Esophagus muscularis mucosa (tissue), 4 donors: ENCODE measurements around the gene ARL9. TPM values are rescaled to one million over a fixed set of nuclear protein-coding genes. Genes with fewer than 3 reads are reported as not detected.

ENCODE experiments used
- DNase-seq: peaks from one replicate; pipeline ENCODE4 v3.0.0-alpha.2; 2017; ENCODE audit errors: extremely low spot score
- H3K27ac ChIP-seq, 4 donors: fragments of 200-600 bp; sonication (generic); replicated peaks in 1 of 4; 1 replicate in 3 of 4; 2 replicates in 1 of 4; pipeline ENCODE4 v1.5.1; 2016 to 2019; ENCODE audit warnings: mild to moderate bottlenecking in 1 of 4
- H3K27me3 ChIP-seq, 4 donors: fragments of 200-600 bp; sonication (generic); one replicate each; pipeline versions ENCODE4 v1.5.1 to v1.6.0; 2016 to 2019
- H3K36me3 ChIP-seq, 4 donors: fragments of 200-600 bp; sonication (generic); one replicate each; pipeline ENCODE4 v1.5.1; 2016 to 2019
- H3K4me1 ChIP-seq, 4 donors: fragments of 200-600 bp; sonication (generic); one replicate each; pipeline ENCODE4 v1.5.1; 2016 to 2019
- H3K4me3 ChIP-seq, 4 donors: fragments of 200-600 bp; sonication (generic); 1 replicate in 2 of 4; 2 replicates in 2 of 4; pipeline ENCODE4 v1.5.1; 2016 to 2019; ENCODE audit warnings: mild to moderate bottlenecking in 4 of 4, moderate library complexity in 1 of 4
- H3K9me3 ChIP-seq, 4 donors: fragments of 200-600 bp; sonication (generic); 1 replicate in 3 of 4; 2 replicates in 1 of 4; pipeline ENCODE4 v1.5.1; 2016 to 2019
- EP300 ChIP-seq: sonication (generic); formaldehyde crosslinking; IDR thresholded peaks from one replicate; pipeline ENCODE4 v1.6.1; 2017; ENCODE audit warnings: antibody characterized with exemption
- POLR2A ChIP-seq: fragments of 450-650 bp; IDR thresholded peaks from one replicate; pipeline ENCODE4 v1.6.1; 2017; ENCODE audit warnings: antibody characterized with exemption, moderate library complexity, mild to moderate bottlenecking, low read depth
- POLR2AphosphoS5 ChIP-seq, 2 donors: sonication (generic); formaldehyde crosslinking; IDR thresholded peaks; one replicate each; pipeline ENCODE4 v1.6.1; 2017; ENCODE audit warnings: antibody characterized with exemption in 2 of 2
- WGBS: methylation state at CpG from one replicate; pipeline ENCODE4 v1.1.5; 2018; 5-methylcytosine and 5-hydroxymethylcytosine counted together
- intact Hi-C: fragments of 100-400 bp; cut with DNase I; formaldehyde crosslinking; loops from one replicate; pipeline ENCODE4 v1.15.1; 2023
- total RNA-seq, 4 donors: library from RNA; depleted of rRNA; stranded (reverse); fragments of >200 nt; gene quantifications; one replicate each; pipeline versions ENCODE4 v1.1.0 to v1.2.1, GENCODE V29; 2016
- TF ChIP-seq, protein P1 (sequence below), 3 experiments: fragments of 200-600 bp in 2 of 3; fragments of 450-650 bp in 1 of 3; sonication (generic) in 2 of 3; IDR thresholded peaks; one replicate each; pipeline ENCODE4 v1.5.1; 2017 to 2019; ENCODE audit warnings: antibody characterized with exemption in 3 of 3, mild to moderate bottlenecking in 2 of 3, moderate library complexity in 1 of 3

ARL9 gene
- total RNA-seq, 4 donors from 2014 or later, result 0.50 TPM; not detected in 3

DNA sequence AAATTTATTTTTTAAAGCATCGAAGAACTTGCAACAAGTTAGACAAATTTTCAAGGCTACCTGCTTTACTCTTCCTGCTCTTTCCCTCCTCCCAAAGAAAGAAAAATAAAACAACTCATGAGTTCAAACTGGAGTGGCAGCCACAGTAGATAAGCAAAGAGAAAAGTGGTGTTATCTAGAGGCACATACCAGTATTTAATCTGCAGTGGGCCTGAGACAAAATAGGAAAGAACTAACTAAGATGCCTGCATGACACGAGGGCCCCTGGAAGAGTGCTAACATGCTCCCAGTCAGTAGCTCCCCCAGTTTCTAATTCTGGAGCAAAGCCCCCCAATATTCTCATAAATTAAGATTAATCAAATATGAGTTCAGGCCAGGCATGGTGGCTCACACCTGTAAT is 7.9 kb downstream of the ARL9 start:
- no peak for DNase-seq
- H3K4me3 ChIP-seq, result no peak overlapping the region
- no peaks in the 10 kb centered on the region for H3K36me3 ChIP-seq
- no peaks in the 10 kb centered on the region for H3K4me1 ChIP-seq
- TF ChIP-seq POLR2AphosphoS5 (IDR thresholded peaks at IDR 0.05), result no peak
- no peaks in the 10 kb centered on the region for H3K9me3 ChIP-seq
- 73% methylated on average over 2 of the region's 2 CpGs for WGBS
- H3K27me3 ChIP-seq, result no peaks in the 10 kb centered on the region
- H3K27ac ChIP-seq, result no peak overlapping the region
- intact Hi-C loops, result no loop called here

DNA sequence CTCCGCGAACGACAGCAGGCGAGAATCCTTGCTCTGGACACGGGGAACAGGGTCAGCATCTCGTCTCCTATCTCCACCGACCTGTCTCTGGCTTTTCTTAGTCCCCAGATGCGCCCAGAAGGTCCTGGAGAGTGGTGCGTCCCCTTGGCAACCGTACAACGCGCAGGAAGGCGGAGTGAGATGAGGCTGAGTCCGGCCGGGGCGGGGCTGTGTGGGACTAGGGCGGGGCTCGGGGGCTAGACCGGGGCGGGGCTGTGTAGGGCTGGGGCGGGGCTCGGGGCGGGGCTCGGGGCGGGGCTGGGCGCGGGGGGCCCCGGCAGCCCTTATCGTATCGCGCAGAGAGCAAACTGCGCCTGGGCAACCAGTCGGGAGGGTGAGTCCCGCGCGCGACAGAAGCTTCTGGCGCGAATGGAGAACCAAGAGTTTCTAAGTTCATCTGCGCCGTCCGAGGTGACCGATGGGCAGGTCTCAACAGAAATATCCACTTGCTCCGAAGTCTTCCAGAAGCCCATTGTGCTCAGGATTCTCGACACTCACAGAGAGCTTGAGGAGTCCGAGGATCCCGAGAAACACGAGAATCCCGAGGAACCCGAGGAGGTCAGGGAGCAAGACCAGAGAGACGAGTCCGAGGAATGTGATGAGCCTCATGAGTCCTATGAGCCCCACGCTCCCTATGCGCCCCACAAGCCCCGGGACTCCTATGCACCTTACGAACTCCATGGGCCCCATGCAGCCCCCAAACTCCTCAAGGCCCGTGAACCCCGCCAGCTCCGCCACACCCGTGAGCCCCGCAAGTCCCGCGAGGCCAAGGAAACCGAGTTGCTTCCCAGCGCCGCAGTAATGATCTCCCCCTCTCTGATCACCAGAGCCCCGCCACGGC is 24.9 kb downstream of the ARL9 start:
- WGBS, result 4% methylated on average over 26 of the region's 68 CpGs
- H3K27me3 ChIP-seq, result peaks cover 0 to 11% (median 0%) of the 10 kb centered on the region in 4 donors
- TF ChIP-seq, protein P1, sequence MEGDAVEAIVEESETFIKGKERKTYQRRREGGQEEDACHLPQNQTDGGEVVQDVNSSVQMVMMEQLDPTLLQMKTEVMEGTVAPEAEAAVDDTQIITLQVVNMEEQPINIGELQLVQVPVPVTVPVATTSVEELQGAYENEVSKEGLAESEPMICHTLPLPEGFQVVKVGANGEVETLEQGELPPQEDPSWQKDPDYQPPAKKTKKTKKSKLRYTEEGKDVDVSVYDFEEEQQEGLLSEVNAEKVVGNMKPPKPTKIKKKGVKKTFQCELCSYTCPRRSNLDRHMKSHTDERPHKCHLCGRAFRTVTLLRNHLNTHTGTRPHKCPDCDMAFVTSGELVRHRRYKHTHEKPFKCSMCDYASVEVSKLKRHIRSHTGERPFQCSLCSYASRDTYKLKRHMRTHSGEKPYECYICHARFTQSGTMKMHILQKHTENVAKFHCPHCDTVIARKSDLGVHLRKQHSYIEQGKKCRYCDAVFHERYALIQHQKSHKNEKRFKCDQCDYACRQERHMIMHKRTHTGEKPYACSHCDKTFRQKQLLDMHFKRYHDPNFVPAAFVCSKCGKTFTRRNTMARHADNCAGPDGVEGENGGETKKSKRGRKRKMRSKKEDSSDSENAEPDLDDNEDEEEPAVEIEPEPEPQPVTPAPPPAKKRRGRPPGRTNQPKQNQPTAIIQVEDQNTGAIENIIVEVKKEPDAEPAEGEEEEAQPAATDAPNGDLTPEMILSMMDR (IDR thresholded peaks at IDR 0.05), result no peak
- TF ChIP-seq POLR2AphosphoS5 (IDR thresholded peaks at IDR 0.05), result peak; percentile 43 to 61
- no peaks in the 10 kb centered on the region for H3K9me3 ChIP-seq
- H3K36me3 ChIP-seq, result no peaks in the 10 kb centered on the region
- peak; percentile 96 for DNase-seq
- intact Hi-C loops, result no loop called here
- H3K4me3 ChIP-seq, result peak overlapping the region; percentile 59 to 66 (median 62)
- H3K4me1 ChIP-seq, result peaks cover 11 to 21% (median 16%) of the 10 kb centered on the region in 4 donors
- H3K27ac ChIP-seq, result no peak overlapping the region

DNA sequence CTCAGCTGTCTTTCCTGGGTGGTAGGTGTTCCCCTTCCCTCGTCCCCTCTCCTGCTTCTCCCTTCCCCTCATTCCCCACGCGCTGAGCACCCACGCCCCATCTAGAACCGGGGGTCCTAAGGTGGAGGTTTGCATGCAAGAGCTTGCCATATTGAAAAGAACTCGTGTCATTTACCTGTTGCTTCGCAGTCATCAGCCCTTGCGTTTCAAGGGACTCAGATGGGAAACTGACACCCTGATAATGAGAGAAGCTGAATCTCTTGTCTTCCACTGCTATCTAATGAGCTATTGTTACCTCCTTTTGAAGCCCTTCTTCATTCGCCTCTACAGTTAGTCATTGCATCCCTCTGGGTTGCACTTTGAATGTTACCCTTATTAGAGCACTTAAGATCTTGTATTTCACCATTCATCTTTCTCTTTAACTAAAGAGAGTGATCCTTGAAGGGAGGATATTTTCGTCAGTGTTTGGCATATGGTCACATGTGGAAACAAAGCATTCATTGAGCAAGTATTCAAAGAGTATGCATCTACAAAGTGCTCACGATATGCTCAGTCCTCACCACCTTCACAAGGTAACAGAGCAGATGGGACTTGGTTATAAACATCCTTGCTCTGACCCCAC is 25.7 kb downstream of the ARL9 start:
- DNase-seq, result no peak
- H3K4me1 ChIP-seq, result peaks cover 11 to 21% (median 16%) of the 10 kb centered on the region in 4 donors
- intact Hi-C loops, result no loop called here
- H3K36me3 ChIP-seq, result no peaks in the 10 kb centered on the region
- H3K9me3 ChIP-seq, result no peaks in the 10 kb centered on the region
- H3K27me3 ChIP-seq, result peaks cover 0 to 17% (median 0%) of the 10 kb centered on the region in 4 donors
- TF ChIP-seq EP300, result no peak
- TF ChIP-seq, protein P1 (IDR thresholded peaks at IDR 0.05), result no peak
- TF ChIP-seq POLR2A, result no peak
- no peak for TF ChIP-seq POLR2AphosphoS5 (IDR thresholded peaks at IDR 0.05)
- no peak overlapping the region for H3K27ac ChIP-seq
- 44% methylated on average over 11 of the region's 11 CpGs for WGBS
- H3K4me3 ChIP-seq, result peak overlapping the region; percentile 59 to 66 (median 62)

DNA sequence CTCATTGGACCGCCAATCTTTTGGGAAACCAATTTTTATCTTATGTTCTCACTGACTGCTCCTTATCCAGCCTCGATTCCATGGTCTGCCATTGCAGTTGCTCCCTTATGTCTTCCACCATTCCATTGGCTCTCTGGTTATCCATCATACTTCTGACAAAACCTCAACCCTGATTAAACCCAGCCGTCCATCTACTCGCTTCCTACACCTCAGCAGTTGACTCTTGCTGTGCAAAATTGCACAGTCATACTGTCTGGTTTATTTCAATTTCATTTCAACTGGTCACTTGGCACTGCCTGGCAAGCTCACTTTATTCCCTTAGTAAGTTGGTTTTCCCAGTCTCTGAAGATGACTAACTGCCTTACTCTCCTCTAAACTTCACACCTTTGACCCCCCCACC is 26.2 kb downstream of the ARL9 start:
- peaks cover 11 to 21% (median 16%) of the 10 kb centered on the region in 4 donors for H3K4me1 ChIP-seq
- no peak overlapping the region for H3K27ac ChIP-seq
- no peaks in the 10 kb centered on the region for H3K9me3 ChIP-seq
- no peak for DNase-seq
- H3K36me3 ChIP-seq, result no peaks in the 10 kb centered on the region
- H3K27me3 ChIP-seq, result peaks cover 0 to 17% (median 0%) of the 10 kb centered on the region in 4 donors
- H3K4me3 ChIP-seq, result no peak overlapping the region
- 83% methylated on average over 4 of the region's 4 CpGs for WGBS
- intact Hi-C loops, result no loop called here
- TF ChIP-seq, protein P1 (IDR thresholded peaks at IDR 0.05), result no peak
- TF ChIP-seq EP300, result no peak
- no peak for TF ChIP-seq POLR2A
- no peak for TF ChIP-seq POLR2AphosphoS5 (IDR thresholded peaks at IDR 0.05)

DNA sequence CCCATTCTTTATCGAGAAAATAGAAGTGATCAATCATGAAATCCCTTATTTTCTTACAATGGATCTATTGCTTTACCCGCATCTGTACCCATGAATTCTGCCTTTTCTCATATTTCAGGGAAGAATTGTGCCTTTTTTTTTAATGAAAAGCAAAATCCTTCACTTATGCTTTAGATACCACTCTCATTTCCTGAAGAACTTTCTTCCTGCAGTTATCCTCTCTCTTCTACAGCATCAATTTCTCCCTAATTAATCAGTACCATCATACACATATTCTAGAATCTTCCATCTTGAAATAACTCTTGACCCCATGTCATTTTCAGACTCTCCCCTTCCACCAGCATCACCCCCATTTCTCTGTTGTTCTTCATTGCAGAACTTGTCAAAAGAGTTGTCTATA is 26.6 kb downstream of the ARL9 start:
- TF ChIP-seq EP300, result no peak
- TF ChIP-seq, protein P1 (IDR thresholded peaks at IDR 0.05), result no peak
- no peak for TF ChIP-seq POLR2AphosphoS5 (IDR thresholded peaks at IDR 0.05)
- TF ChIP-seq POLR2A, result no peak
- Histone ChIP-seq H3K4me3 (no peak overlapping the region), H3K9me3 (no peaks in the 10 kb centered on the region), H3K27ac (no peak overlapping the region), H3K4me1 (peaks cover 11 to 21% (median 16%) of the 10 kb centered on the region in 4 donors), H3K27me3 (peaks cover 0 to 17% (median 0%) of the 10 kb centered on the region in 4 donors), H3K36me3 (no peaks in the 10 kb centered on the region)
- intact Hi-C loops, result no loop called here
- WGBS, result 97% methylated on average over 2 of the region's 2 CpGs
- DNase-seq, result no peak
